GM12891 (cell line): ENCODE results near the gene MRPS26.
"Not testable (repeated sequence)": the region's sequence is repeated elsewhere in the genome, so short reads cannot be mapped to it uniquely, and the experiment has no call there.

Experiments used
- DNase-seq: peaks from one replicate; pipeline ENCODE4 v3.0.0; 2011; ENCODE audit warnings: low spot score; ENCODE audit not compliant: insufficient read length
- FAIRE-seq: peaks from 2 replicates; lab custom pipeline; 2011; peaks lifted over from hg19 to GRCh38; lab: Jason Lieb, UNC
- PAX5 ChIP-seq: IDR thresholded peaks from 2 replicates; pipeline ENCODE4 v1.6.1; 2011; ENCODE audit warnings: low read length, moderate library complexity, mild to moderate bottlenecking; ENCODE audit not compliant: insufficient read depth, severe bottlenecking
- POLR2A ChIP-seq: IDR thresholded peaks from 2 replicates; pipeline ENCODE4 v1.6.1; 2011; ENCODE audit warnings: low read depth, low read length, control low read depth
- POLR2AphosphoS5 ChIP-seq: IDR thresholded peaks from 2 replicates; pipeline ENCODE4 v1.6.1; 2011; ENCODE audit warnings: low read depth, low read length, control low read depth
- POU2F2 ChIP-seq: IDR thresholded peaks from 2 replicates; pipeline ENCODE4 v1.6.1; 2011; ENCODE audit warnings: low read depth, mild to moderate bottlenecking, control low read depth, low read length, moderate library complexity
- SPI1 ChIP-seq: IDR thresholded peaks from 2 replicates; pipeline ENCODE4 v1.6.1; 2011; ENCODE audit warnings: low read depth, low read length, control low read depth
- TAF1 ChIP-seq: IDR thresholded peaks from 2 replicates; pipeline ENCODE4 v1.6.1; 2011; ENCODE audit warnings: low read depth, low read length, control low read depth

Gene MRPS26

DNA sequence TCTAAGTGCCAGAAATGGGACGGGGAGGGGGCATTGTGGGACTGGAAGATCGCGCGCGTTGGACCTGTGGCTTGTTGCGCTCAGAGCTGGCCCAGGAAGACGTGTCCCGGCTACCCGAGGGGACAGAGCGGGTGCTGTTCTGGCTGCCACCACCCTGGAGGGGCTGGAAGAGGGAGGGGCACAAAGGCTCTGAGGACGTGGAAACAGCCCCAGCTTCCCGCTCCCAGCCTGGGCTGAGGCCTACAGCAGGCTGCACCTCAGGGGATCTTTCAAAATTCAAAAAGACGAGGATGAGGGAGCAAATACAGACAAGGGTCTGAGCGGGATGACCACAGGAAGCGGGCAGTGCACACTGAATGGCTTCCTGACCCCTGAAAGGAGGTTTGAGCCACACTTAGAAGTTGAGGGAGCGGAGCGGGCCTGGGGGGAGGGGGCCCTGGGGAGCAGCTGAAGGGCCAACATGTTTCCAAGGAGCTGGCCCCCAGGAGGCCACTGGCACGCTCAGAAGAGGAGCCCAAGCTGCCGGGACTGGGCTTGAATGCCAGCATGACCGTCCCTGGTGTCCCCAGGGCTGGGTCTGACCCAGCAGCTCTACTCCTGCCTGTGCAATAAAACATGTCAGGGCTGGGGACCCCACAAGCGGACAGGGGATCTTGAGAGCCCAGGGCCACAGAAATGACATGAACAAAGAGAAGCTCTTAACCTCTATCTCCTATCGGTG lies 26.8 kb downstream of the MRPS26 start:
- DNase-seq (no peak), FAIRE-seq (no peak)
- TF ChIP-seq PAX5 (no peak), POLR2AphosphoS5 (no peak), SPI1 (no peak), POU2F2 (no peak), POLR2A (no peak), TAF1 (no peak)

- not testable (repeated sequence) for FAIRE-seq, DNase-seq
These were observed 27.4 kb downstream of the MRPS26 start for GRCh38 chr20:3073251-3073643.

DNA sequence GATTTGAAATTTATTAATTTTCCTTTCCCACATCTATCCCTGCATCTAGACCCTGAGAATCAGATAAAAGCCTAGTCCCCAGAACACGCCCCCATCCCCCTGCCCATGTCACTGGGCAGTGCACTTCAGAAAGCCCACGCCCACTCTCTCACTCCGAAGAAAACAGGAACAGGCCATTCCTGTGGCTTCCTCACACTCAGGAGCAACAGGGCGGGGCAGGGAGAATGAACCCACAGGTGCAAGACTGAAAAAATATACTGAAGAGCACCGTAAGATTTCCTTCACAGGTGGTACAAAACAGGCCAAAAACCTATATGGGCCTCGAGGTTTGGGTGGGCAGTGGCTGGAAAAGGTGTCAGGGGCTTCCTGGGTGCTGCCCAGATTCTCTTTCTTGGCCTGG lies 29.0 kb downstream of the MRPS26 start:
- FAIRE-seq (no peak), DNase-seq (no peak)
- 0 out of 2 replicates have a peak, but pooled peaks have one; percentile 7 for TF ChIP-seq SPI1
- no peak for TF ChIP-seq PAX5

DNA sequence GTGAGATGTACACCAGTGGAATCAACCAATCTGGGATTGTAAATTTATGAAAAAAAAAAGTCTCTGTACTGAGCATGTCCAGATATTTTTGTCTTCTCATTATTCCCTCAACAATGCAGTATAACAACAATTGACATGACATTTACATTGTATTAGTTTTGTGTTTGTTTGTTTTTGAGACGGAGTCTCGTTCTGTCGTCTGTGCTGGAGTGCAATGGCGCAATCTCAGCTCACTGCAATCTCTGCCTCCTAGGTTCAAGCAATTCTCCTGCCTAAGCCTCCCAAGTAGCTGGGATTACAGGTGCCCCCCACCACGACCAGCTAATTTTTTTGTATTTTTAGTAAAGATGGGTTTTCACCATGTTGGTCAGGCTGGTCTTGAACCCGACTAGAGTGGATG lies 29.5 kb downstream of the MRPS26 start:
- not testable (repeated sequence) for FAIRE-seq, DNase-seq

- FAIRE-seq (no peak), DNase-seq (no peak)
- TF ChIP-seq POLR2AphosphoS5 (no peak), POLR2A (no peak), TAF1 (no peak), SPI1 (no peak), PAX5 (no peak), POU2F2 (no peak)
These were observed 31.8 kb downstream of the MRPS26 start for GRCh38 chr20:3077618-3078134.

DNA sequence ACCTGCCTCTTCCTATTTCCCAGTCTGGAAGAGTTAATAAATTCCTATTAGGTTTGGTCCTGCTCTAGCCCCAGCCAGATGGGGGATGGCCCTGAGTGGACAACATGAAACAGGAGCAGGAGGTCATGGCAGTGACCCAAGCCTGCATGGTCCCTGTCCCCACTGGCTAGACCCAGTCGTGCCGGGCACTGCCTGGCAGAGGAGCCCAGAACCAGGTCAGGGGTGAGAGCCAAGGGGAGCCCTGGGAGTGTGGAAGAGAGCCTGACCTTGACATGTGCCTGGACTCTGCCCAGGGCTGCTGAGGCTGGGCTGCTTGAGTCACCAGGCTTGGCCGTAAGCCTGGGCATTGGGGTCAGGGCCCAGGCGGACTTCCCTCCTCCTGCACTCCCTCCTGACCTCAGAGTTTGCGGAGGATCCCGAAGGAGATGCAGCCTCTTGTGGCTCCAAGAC lies 35.1 kb downstream of the MRPS26 start:
- FAIRE-seq (no peak), DNase-seq (no peak)
- TF ChIP-seq POLR2A (no peak), PAX5 (no peak), POLR2AphosphoS5 (no peak), SPI1 (no peak), TAF1 (no peak), POU2F2 (no peak)

DNA sequence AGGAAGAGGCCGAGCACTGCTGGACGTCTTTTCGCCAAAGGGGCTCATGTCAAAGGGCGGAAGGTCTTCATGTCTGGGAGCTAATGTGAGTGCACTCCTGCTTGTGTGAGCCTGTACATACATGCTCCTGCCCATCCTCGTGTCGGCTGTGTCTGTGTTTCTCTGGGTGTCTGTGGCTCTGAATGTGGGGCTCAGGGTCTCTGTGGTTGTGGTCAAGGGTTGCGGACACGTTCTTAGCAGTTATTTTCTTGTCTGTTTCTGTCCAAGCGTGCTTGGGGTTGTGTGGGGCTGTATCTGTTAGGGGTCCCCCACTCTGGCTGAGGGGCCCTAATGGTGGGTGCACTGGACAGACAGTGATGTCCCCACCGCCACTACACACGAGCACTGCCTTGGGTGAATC lies 35.8 kb downstream of the MRPS26 start:
- TF ChIP-seq POLR2A, result no peak
- TF ChIP-seq SPI1, result no peak
- TF ChIP-seq POU2F2, result no peak
- TF ChIP-seq POLR2AphosphoS5, result no peak
- TF ChIP-seq PAX5, result no peak
- TF ChIP-seq TAF1, result no peak
- FAIRE-seq, result no peak
- no peak for DNase-seq

GRCh38 chr20:3082306-3082951 lies 36.6 kb downstream of the MRPS26 start:
- no peak for DNase-seq
- no peak for TF ChIP-seq POLR2A
- TF ChIP-seq POU2F2, result no peak
- TF ChIP-seq PAX5, result no peak
- FAIRE-seq, result no peak

- no peak for FAIRE-seq
- DNase-seq, result no peak
- TF ChIP-seq POU2F2 (no peak), POLR2A (no peak), SPI1 (no peak), POLR2AphosphoS5 (no peak), PAX5 (no peak), TAF1 (no peak)
These were observed 37.4 kb downstream of the MRPS26 start for GRCh38 chr20:3082955-3083952.
